ENCODE results near the gene HOOK2. TPM values are rescaled to one million over a fixed set of nuclear protein-coding genes. Genes with fewer than 3 reads are reported as not detected.
A peak's percentile ranks its signal among the peaks of the same experiment; 100 is the strongest.

HOOK2 gene
- total RNA-seq, 1 donor = 21.7 TPM

GRCh38 chr19:12784394-12784870, 9.1 kb upstream of the HOOK2 start:
- Histone ChIP-seq H3K27me3 (ENCODE audit: insufficient read depth, low read length) (no peaks in the 10 kb centered on the region), H3K4me2 (ENCODE audit: insufficient read depth, low read length) (no peak overlapping the region), H4K20me1 (ENCODE audit: insufficient read depth, low read length) (no peaks in the 10 kb centered on the region), H3K36me3 (ENCODE audit: insufficient read depth, low read length) (no peaks in the 10 kb centered on the region), H2AFZ (ENCODE audit: low read length) (no peak overlapping the region), H3K4me3 (ENCODE audit: insufficient read depth, low read length) (no peak overlapping the region), H3K9me3 (ENCODE audit: low read depth, low read length) (no peaks in the 10 kb centered on the region), H3K4me1 (ENCODE audit: insufficient read depth, low read length) (peaks cover 34% of the 10 kb centered on the region), H3K79me2 (ENCODE audit: insufficient read depth, low read length) (no peaks in the 10 kb centered on the region), H3K27ac (ENCODE audit: low read depth, low read length) (peak overlapping the region; percentile 86)
- TF ChIP-seq, protein P1, sequence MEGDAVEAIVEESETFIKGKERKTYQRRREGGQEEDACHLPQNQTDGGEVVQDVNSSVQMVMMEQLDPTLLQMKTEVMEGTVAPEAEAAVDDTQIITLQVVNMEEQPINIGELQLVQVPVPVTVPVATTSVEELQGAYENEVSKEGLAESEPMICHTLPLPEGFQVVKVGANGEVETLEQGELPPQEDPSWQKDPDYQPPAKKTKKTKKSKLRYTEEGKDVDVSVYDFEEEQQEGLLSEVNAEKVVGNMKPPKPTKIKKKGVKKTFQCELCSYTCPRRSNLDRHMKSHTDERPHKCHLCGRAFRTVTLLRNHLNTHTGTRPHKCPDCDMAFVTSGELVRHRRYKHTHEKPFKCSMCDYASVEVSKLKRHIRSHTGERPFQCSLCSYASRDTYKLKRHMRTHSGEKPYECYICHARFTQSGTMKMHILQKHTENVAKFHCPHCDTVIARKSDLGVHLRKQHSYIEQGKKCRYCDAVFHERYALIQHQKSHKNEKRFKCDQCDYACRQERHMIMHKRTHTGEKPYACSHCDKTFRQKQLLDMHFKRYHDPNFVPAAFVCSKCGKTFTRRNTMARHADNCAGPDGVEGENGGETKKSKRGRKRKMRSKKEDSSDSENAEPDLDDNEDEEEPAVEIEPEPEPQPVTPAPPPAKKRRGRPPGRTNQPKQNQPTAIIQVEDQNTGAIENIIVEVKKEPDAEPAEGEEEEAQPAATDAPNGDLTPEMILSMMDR (IDR thresholded peaks at IDR 0.05; ENCODE audit: extremely low read depth, low read depth, low read length) = no peak
- DNase-seq (ENCODE audit: insufficient read length, low spot score, missing footprints) = peak; percentile 91

DNA sequence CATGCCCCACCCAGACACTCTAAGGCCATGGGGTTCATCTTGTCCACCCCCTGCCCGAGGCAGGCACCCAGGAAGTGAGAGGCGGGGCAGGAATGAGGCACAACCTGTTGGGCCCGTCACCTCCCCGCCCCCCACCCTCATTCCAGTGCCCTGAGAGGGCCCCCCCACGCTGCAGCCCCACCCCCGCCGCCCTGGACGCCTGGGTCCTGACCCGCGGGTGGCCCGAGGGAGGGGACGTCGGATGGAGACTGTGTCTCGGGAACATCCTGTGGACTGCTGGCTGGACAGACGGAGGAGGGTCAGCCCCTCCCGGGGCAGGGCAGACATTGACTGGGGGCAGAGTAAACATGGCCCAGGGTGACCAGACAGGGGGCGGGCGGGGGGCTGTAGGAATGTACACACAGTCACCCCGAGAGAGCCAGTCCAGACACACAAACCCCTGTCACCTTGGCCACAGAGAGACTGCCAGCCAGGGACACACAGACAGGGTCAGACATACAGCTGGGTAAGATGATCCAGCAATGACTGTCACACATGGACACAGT, 8.6 kb upstream of the HOOK2 start:
- H3K4me1 ChIP-seq (ENCODE audit: insufficient read depth, low read length) = peaks cover 34% of the 10 kb centered on the region
- no peaks in the 10 kb centered on the region for H3K27me3 ChIP-seq (ENCODE audit: insufficient read depth, low read length)
- no peaks in the 10 kb centered on the region for H3K9me3 ChIP-seq (ENCODE audit: low read depth, low read length)
- H4K20me1 ChIP-seq (ENCODE audit: insufficient read depth, low read length) = no peaks in the 10 kb centered on the region
- DNase-seq (ENCODE audit: insufficient read length, low spot score, missing footprints) = peak; percentile 74
- no peaks in the 10 kb centered on the region for H3K36me3 ChIP-seq (ENCODE audit: insufficient read depth, low read length)
- no peak overlapping the region for H2AFZ ChIP-seq (ENCODE audit: low read length)
- no peaks in the 10 kb centered on the region for H3K79me2 ChIP-seq (ENCODE audit: insufficient read depth, low read length)
- no peak overlapping the region for H3K4me3 ChIP-seq (ENCODE audit: insufficient read depth, low read length)
- H3K4me2 ChIP-seq (ENCODE audit: insufficient read depth, low read length) = no peak overlapping the region
- H3K27ac ChIP-seq (ENCODE audit: low read depth, low read length) = peak overlapping the region; percentile 86
- TF ChIP-seq, protein P1 (IDR thresholded peaks at IDR 0.05; ENCODE audit: extremely low read depth, low read depth, low read length) = no peak

GRCh38 chr19:12783291-12783848, 8.0 kb upstream of the HOOK2 start:
- no peak overlapping the region for H2AFZ ChIP-seq (ENCODE audit: low read length)
- no peaks in the 10 kb centered on the region for H4K20me1 ChIP-seq (ENCODE audit: insufficient read depth, low read length)
- no peaks in the 10 kb centered on the region for H3K9me3 ChIP-seq (ENCODE audit: low read depth, low read length)
- peak; percentile 86 for DNase-seq (ENCODE audit: insufficient read length, low spot score, missing footprints)
- H3K27ac ChIP-seq (ENCODE audit: low read depth, low read length) = peak overlapping the region; percentile 86
- H3K4me2 ChIP-seq (ENCODE audit: insufficient read depth, low read length) = peak overlapping the region; percentile 73
- no peaks in the 10 kb centered on the region for H3K36me3 ChIP-seq (ENCODE audit: insufficient read depth, low read length)
- H3K27me3 ChIP-seq (ENCODE audit: insufficient read depth, low read length) = no peaks in the 10 kb centered on the region
- TF ChIP-seq, protein P1 (IDR thresholded peaks at IDR 0.05; ENCODE audit: extremely low read depth, low read depth, low read length) = no peak
- H3K4me3 ChIP-seq (ENCODE audit: insufficient read depth, low read length) = peak overlapping the region; percentile 72
- peaks cover 34% of the 10 kb centered on the region for H3K4me1 ChIP-seq (ENCODE audit: insufficient read depth, low read length)
- no peaks in the 10 kb centered on the region for H3K79me2 ChIP-seq (ENCODE audit: insufficient read depth, low read length)

DNA sequence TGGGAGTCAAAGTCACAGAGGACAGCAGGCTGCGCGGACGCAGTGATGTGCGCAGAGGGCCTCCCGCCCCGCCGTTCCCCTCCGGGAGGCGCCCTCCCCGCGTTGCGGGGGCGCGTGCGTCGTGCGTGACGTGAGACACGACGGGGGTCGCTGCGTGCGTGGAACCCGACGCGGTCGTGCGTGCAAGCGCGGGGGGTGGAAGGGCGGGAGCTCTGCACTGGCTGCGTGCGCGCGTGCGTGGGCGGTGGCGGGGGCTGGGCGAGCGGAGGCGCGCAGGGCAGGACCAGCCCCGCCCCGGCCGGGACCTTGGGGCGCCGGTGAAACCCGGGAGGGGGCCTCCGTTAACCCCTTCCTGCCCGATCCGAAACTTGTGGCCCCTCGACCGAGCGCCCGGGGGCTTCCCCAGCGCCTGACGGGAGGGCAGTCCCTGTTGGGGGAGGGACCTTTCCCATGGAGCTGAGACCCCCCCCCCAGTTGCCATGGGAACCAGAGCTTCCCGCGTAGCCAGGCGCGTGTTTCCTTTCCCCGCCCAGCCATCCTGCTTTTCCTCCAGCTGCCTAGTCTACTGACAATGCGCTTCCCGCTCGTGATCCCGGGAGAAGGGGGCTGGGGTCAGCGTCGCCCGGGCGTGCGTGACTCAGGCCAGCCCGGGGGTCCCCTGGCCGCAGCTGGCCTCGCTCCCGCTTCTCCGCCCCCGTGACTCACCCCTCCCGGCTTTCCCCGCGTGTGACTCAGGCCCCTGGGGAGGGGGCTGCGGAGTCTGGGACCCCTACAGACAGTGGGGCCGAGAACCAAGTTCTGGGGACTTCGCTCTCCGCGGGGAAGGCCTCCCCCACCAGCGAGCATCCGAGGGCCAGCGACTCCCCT, 7.3 kb upstream of the HOOK2 start:
- DNase-seq (ENCODE audit: insufficient read length, low spot score, missing footprints) = peak; percentile 97
- Histone ChIP-seq H2AFZ (ENCODE audit: low read length) (peak overlapping the region; percentile 52), H3K27me3 (ENCODE audit: insufficient read depth, low read length) (no peaks in the 10 kb centered on the region), H3K36me3 (ENCODE audit: insufficient read depth, low read length) (no peaks in the 10 kb centered on the region), H3K4me2 (ENCODE audit: insufficient read depth, low read length) (peak overlapping the region; percentile 73), H3K4me1 (ENCODE audit: insufficient read depth, low read length) (peaks cover 30% of the 10 kb centered on the region), H3K27ac (ENCODE audit: low read depth, low read length) (peak overlapping the region; percentile 78), H4K20me1 (ENCODE audit: insufficient read depth, low read length) (no peaks in the 10 kb centered on the region), H3K79me2 (ENCODE audit: insufficient read depth, low read length) (no peaks in the 10 kb centered on the region), H3K4me3 (ENCODE audit: insufficient read depth, low read length) (peak overlapping the region; percentile 72), H3K9me3 (ENCODE audit: low read depth, low read length) (no peaks in the 10 kb centered on the region)
- TF ChIP-seq, protein P1 (IDR thresholded peaks at IDR 0.05; ENCODE audit: extremely low read depth, low read depth, low read length) = no peak
